Medulla oblongata (tissue), 1 donor: ENCODE results near the gene SGMS1.
"Not testable (repeated sequence)": the region's sequence is repeated elsewhere in the genome, so short reads cannot be mapped to it uniquely, and the experiment has no call there.

Experiments used
- DNase-seq: peaks from one replicate; pipeline ENCODE4 v3.0.0-alpha.2; 2015; ENCODE audit errors: extremely low spot score

Gene SGMS1

DNA sequence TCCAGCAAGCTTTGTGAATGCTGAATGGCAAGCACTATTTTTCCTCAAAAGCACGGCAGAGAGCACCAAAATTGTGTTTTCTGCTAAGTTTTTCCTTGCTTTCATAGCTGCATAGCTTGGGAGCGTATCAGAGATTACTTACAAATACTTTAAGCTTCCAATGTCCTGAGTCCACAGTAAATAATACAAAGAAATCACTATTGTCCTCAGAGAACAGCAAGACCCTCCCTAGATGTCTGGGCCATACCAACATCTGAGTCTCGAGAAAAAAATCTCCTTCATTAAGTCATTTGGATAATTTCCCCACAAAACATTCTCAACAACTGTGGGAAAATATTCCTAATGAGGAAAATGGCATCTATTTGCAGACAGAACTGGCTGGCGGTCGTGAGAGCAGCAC is 41.7 kb downstream of the SGMS1 start:
- DNase-seq: no peak

DNA sequence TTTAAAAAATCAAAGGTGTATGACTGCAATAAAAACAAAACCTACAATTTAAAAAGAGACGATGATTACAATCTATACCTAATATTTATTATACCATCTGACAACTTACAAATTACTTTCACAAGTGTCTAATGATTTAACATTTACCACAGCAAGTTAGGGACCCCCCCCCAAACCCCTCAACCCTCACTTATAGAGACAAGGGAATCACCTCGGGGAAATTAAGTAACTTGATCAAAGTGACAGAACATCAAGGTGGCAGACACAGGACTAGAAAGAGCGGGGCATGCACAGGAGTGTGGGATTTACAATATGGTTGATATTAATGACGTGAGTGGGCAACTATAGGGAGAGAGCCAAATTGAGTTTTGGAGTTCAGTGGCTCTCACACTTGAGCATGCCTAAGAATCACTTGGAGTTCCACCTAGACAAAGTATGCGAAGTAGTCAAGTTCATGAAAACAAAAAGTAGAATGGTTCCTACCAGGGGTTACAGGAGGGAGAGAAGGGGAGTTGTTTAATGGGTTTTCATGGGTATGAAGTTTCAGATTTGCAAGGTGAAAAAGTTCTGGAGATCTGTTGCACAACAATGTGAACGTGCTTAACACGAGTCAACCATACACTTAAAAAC is 43.4 kb downstream of the SGMS1 start:
- no peak for DNase-seq

DNA sequence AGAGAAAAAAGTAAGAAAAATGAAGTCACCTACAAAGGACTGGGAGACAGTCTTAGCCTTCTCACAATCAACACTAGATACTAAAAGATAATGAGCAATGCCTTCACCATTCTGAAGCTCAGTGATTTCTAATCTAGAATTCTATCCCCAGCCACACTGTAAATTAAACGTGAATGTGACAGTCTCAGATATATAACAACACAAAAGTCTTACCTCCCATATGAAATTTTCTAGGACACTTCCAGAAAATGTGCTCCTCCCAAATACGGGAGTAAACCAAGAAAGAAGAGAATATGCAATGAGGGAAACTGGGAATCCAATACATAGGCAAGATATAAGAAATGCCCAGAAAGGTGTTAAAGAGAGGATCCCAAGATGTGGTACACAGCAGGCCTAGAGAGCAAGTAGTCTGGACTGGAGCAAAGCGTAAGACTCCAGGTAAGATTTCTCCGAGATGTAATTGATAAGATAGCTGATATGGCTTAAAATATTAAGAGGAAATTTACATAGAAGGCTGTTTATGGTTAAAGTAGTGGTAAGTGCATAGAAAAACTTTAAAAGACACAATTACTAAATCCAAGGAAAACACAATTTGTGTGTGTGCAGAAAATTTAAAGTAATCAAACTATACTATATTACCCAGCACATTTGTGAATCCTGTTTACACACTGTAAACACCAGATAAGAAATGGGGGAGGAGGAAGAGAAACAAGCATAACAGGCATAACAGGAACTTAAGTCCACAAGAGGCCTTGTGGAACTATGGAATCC is 44.1 kb downstream of the SGMS1 start:
- DNase-seq: no peak

DNA sequence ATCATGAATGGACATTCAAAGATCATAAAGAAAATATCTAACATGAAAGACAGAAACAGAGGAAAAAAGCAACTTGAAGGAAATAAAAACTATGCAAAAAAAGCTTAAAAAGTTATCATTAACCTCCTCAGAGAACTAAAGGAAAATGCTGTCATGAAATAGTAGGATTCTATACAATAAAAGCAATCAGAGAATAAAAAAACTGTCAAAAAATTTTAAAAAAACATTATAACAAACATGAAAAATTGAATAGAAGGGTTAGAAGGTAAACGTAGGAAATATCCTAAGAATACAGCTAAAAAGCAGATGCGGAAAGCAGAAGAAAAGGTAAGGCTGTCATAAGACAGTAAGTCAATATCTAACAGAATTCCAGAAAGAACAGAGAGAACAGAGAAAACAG is 44.8 kb downstream of the SGMS1 start:
- no peak for DNase-seq

DNA sequence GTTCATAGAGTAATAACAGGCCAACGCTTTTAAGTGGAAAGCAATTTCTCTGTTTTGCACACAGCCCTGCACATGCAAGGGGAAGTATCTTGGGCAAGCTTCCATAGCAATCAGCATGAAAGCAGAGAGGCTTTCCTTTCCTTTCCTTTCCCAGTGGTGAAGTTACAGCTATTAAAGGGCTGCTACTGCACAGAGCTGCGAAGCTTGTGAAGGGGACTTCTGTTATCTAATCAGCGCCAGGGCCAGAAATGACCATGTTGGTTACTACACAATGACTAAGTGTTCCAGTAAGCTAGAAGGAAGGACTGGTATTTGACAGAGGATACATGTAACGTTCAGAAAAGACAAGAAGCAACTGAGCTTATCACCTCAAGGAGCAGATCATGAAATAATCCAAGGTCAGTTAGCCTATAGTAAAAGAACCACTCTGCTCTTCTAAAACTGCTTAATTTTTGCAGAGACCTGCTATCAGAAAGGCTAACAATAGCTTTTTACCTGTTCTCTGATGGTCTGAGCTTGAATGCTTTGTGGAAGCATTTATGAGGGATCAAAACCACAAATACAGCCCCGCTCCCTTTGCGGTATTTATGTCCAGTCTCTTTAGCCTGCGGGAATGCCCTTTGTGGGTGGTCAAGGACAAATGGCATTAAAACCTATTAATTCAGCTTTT is 45.9 kb downstream of the SGMS1 start:
- DNase-seq: peak; percentile 80

DNA sequence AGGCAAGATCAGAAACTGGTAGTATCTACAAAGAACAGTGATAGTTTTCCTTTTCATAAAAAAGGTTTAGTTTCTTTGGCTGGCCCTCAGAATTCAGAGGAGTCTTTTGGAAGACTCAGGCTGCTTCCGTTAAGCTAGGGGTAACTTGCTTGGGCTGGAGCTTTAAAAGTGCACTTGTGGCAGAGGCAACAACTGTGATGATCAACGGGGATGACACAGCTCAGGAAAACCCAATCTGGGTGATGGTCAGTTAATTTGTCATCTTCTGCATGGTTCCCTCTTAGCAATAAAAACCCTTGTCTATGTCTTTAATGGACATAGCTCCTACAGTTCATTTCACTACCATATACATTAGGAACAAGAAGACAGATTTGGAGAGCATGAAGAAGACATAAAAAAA is 46.7 kb downstream of the SGMS1 start:
- no peak for DNase-seq

DNA sequence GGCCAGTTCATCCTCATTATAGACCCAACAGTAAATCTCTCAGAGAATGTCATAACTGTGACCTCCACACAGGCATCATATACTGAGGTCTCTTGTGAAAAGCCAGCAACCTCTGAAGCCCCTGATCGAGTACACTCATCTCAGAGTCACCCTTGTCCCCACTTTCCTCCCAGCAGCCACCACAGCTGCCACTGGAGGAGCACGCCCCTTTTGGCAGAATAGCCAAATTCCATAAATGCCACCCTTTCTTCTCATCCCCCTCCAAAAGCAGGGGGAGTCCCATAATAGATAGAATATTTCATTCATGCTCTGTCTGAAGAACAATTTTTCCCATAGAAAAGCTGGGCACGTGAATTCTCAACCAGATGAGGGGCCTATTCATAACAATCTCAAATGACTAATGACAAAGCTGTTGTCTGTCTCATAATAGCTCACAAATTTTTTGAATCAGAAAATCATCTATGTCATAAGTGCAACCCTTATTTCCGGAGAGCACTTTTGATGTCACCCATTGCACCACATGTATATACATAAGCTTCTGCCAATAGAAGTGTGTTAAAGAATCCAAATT is 47.4 kb downstream of the SGMS1 start:
- DNase-seq: peak; percentile 83

DNA sequence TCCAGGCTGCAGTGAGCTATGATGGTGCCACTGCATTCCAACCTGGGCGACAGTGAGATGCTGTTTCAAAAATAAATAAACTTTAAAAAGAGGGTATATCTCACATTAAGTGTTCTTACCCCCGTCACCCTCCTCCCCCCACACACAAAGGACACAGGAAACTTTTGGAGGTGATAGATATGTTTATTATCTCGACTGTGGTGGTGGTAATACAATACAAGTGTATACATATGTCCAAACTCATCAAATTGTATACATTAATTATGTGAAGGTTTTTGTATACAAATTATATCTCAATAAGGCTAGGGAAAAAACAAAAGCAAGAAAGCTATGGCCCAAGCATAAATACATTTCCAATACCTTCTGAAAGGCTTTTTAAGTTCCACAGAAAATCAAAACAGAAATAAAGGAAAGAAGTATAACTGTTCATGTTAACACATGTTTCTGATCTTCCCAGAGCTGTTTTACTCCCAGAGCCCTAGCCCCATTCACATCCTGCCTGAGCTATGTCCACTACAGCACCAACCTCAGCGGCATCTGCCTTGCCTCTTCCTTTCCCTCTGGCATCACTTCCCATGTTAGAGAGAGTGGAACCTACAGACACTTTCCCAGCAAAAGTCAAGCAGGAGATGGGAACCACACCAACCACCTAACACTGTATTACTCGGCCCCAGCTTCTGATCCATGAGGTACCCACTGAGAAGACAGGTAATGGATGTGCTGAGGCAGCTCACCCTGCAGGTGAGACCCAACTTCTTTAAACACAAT is 48.1 kb downstream of the SGMS1 start:
- peak; percentile 41 for DNase-seq

DNA sequence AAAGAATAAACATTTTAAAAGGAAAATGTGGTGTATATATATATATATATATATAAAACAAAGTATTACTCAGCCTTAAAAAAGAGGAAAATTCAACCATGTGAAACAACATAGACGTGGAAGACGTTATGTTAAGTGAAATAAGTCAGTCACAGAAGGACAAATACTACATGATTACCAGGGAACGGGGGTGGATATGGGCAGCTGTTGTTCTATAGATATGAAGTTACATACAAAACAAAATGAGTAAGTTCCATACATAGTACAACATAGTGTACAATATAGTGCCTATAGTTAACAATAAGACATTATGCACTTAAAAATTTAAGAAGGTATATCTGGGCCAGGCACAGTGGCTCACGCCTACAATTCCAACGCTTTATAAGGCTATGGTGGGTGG is 48.8 kb downstream of the SGMS1 start:
- no peak for DNase-seq

DNA sequence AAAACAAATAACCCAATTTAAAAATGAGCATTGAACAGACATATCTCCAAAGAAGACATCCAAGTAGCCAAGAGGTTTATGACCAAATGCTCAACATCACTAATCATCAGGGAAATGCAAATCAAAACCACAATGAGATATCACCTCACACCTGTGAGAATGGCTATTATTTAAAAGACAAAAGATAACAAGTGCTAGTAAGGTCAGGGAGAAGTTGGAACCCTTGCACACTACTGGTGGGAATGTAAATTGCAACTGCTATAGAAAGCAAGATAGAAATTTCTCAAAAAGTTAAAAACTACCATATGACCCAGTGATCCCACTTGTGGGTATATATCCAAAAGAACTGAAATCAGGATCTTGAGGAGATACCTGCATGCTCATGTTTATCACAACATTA is 49.5 kb downstream of the SGMS1 start:
- no peak for DNase-seq

DNA sequence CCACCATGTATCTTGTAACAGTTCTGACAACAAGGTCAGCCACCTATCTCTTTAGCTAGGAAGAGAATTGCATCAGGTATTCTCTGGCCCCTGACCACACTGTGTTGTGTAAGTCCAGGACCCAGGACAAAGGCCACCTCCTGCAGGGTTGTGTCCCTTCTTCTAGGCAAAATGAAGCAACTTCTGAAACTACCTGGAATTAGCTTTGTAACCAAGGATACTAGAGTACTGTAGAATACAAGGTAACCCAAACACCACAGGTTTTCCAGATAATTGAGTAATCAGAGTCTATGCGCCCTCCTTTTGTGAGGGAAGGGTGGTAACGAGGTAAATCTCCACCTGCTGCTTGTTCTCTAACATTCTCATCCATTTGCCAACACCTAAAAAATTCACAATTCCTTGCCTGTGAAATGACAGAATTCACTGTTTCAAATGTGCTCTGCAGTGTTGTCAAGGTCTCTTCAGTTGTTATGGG is 51.7 kb downstream of the SGMS1 start:
- no peak for DNase-seq

DNA sequence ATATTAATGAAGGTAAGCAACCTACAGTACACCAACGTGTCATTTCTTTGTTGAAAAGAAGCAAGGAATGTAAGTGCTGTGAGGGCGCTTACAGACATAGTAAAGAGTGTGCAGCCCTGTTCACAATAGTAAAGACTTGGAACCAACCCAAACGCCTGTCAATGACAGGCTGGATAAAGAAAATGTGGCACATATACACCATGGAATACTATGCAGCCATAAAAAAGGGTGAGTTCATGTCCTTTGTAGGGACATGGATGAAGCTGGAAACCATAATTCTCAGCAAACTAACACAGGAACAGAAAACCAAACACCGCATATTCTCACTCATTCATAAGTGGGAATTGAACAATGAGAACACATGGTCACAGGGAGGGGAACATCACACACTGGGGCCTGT is 55.0 kb downstream of the SGMS1 start:
- not testable (repeated sequence) for DNase-seq

DNA sequence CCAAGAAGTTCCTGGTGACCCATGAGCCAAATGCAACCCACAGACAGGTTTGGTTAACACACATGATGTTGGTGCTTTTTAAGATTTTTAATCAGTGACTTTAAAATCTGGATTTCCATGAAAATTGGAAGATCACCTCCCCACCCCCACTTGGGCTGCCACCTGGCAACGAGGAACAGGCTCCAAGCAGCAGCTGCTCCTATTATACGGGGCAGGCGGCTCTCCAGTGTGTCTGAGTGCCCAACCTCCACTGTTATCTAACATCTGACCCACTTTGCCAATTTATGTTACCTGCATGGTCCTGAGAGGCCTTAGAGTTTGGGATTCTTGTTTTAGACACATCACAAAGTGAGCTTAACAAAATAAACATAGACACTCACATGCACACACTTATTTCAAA is 56.4 kb downstream of the SGMS1 start:
- peak; percentile 53 for DNase-seq

DNA sequence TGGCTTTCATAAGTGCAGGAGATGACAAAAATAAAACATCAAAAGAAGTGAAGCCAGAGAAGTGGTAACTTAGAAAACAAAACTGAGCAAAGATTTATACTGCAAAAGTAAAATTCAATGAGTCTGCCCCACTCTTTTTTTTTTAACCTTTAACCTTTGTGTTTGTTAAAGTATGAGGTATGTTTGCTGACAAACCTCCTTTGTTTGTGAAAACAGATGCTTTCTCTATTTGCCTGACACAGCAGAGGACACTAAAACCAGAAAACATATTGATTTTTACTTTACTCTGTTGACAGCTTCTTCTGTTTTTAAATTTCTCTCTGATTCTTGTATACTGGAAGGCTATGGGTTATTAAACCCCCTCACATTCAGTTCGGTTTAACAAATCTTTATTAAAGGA is 57.6 kb downstream of the SGMS1 start:
- no peak for DNase-seq

DNA sequence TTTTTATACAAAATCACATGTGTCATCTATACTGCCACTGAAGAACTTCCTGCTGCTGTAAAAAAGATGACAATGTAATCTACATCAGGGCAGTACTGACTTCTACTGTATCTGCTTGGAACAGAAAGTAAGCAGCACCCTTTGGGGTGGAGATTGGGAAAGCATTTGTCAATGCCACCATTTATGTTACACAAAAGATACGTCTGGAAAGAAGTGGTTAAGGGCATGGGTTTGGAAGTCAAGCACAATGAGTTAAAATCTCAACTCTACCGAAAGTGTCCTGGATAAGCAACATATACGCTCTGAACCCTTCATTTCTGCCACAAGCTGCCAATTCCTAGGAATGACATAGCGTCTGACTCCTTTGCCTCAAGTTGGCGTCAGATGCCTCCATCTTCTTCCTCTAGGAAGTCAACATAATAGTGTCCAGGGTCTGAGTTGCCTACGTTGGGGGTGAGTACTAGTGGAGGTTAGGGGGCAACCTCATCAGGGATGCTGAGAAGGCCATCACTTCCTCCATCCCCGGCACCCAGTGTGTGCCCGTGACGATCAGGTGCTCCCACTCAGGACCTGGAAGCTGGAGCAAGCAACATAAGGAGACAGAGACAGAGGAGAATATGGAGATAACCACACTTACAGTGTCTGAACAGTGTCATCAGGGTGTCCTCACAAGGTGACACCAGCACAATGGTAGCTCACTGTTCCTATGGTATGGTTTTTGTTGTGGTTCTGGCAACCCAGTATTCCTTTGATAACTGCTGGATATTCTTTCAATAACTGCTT is 58.3 kb downstream of the SGMS1 start:
- DNase-seq: no peak

DNA sequence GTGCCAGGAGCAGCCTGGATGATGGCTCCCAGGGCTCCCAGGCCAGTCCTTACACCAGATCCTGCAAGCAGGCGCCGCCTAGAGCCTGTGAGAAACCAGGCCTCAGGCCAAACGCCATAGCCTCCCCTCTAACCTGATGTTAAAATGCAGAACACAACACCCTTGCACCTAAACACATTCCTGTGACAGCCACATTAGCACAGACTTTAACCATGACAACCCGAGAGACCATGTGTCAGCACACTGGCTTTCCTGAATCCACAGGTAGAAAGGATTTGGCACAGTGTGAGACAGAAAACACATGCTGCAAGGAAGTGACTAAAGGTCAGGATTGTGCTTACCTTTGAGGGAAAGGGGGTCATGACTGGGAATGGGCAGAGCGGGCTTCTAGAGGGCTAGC is 59.9 kb downstream of the SGMS1 start:
- DNase-seq: no peak

DNA sequence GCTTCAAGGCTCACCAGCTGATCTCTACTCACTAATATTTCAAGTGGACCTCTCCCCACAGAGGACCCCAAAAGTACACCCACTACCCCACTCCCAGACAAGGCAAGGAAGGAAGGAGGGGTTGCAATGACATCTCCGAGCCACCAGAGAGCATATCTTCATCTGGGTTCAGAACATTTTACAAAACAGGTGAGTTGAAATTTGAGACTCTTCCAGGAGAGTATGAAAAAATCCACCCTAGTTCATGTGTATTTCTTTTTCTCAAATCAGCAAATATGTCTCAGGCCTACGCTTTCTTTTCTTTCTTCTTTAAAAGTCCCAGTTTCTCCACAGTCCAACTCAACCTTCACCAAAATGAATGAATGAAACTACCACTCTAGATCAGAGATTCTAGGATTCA is 61.9 kb downstream of the SGMS1 start:
- DNase-seq: no peak

DNA sequence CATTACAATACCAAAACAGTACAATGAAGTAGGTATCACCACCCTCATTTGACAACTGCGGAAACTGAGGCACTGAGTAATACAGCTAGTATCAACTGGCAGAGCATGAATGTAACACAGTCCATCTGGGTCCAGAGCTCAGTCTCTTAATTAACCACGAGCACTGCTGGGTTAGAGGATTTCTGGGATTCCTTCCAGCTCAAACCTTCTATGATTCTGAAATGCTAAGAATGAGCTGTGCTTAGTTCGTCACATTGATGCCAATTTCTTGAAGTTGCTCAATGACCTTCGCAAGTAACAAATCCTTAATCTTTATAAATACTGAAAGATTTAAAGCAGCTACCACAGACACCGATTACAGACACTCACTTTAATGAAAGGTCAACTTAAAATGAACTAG is 62.5 kb downstream of the SGMS1 start:
- DNase-seq: peak; percentile 77

DNA sequence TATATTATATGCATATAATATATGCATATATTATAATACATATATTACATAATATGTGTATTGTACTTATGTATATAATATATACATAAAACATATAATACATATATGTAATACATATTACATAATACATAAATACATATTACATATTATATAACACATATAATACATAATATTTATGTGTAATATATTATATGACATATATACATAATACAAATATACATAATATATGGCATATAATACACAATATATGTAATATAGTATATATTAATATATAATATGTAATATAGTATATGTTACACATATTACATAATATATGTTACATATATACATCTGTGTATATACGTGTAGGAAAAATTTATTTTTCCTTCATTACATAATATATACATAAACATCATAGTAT is 63.4 kb downstream of the SGMS1 start:
- DNase-seq: no peak

DNA sequence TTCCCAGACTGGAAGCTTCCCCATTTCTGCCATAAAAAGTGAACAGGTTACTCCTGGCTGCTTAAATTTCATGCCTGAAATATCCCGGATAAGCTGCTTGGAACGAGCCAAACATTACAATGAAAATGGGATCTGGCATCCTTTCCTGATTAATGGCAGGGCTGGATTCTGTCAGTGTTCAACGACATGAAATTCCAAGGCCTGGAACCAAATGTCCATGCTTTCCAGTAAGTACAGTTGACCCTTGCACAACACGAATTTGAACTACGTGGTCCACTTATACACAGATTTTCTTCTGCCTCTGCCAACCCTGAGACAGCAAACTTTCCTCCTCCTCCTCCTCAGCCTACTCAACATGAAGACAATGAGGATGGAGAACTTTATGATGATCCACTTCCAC is 65.4 kb downstream of the SGMS1 start:
- no peak for DNase-seq

DNA sequence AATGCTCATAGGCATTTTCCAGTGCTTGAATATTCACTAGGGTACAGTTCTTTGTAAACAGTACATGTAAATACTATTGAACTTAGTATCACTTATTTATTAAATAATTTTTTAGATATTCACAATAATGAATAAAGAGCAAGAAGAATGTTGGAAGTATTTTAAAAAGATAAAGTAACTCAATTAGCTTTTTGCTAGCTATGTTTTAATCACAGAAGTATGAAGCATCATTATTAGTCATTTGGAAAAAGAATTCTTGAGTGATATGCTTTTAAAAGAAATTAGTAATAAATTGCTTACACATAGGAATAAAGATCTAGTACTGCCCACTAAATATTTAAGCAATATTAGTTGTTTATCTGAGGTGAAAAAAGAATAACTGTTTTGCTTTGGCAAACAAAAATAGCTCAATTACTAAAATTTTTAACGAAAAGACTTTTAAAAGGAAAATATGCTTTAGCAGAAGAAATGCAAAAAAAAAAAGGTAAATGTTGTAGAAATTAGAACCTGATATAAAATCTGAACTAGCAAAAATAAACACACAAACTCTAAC is 66.5 kb downstream of the SGMS1 start:
- no peak for DNase-seq
